ENCODE results near the gene A4GALT. TPM values are rescaled to one million over a fixed set of nuclear protein-coding genes. Genes with fewer than 3 reads are reported as not detected.

A4GALT gene
- total RNA-seq, 1 experiment from 2014 or later = 3.4 TPM

GRCh38 chr22:42693763-42694683 is 26.6 kb downstream of the A4GALT start:
- peaks cover 9 to 17% of the 10 kb centered on the region in 2 experiments for H3K4me1 Mint-ChIP-seq
- Histone ChIP-seq H3T11ph (ENCODE audit: low read length) (no peak overlapping the region), H3K9ac (ENCODE audit: extremely low read depth, insufficient read length, low read length) (no peak overlapping the region), H3K18ac (ENCODE audit: insufficient read length, low read depth, low read length) (no peak overlapping the region), H3K23ac (ENCODE audit: insufficient read length, low read depth, low read length) (no peak overlapping the region), H2BK15ac (ENCODE audit: low read depth, low read length) (no peak overlapping the region), H3K79me2 (ENCODE audit: insufficient read depth, low read length) (no peaks in the 10 kb centered on the region), H3K4ac (ENCODE audit: low read depth, low read length) (no peak overlapping the region), H2AK5ac (ENCODE audit: insufficient read length, low read length) (no peak overlapping the region), H4K5ac (ENCODE audit: insufficient read length, low read depth, low read length) (no peak overlapping the region), H3K27ac (ENCODE audit: insufficient read length, low read depth, low read length) (no peak overlapping the region), H4K20me1 (ENCODE audit: control insufficient read depth, insufficient read depth, insufficient read length) (no peaks in the 10 kb centered on the region), H3K9me3 (ENCODE audit: control insufficient read depth, low read depth, low read length) (no peaks in the 10 kb centered on the region), H2BK120ac (ENCODE audit: low read depth, low read length, poor library complexity, severe bottlenecking) (no peak overlapping the region), H3K79me1 (ENCODE audit: insufficient read depth, low read depth, low read length, poor library complexity, severe bottlenecking) (no peaks in the 10 kb centered on the region), H3K23me2 (ENCODE audit: insufficient read length, low read depth, low read length, poor library complexity, severe bottlenecking) (no peaks in the 10 kb centered on the region), H3K14ac (ENCODE audit: insufficient read depth, low read length) (no peak overlapping the region), H3K4me1 (ENCODE audit: insufficient read depth, low read length) (peaks cover 2% of the 10 kb centered on the region; the same call in 1 of the 2 replicates), H3K27me3 (ENCODE audit: insufficient read depth, low read length) (no peaks in the 10 kb centered on the region), H2BK12ac (ENCODE audit: insufficient read length, low read depth, low read length) (no peak overlapping the region), H2BK20ac (ENCODE audit: low read depth, low read length, poor library complexity, severe bottlenecking) (no peak overlapping the region), H2AFZ (ENCODE audit: low read length) (no peak overlapping the region), H2BK5ac (ENCODE audit: insufficient read length, low read length) (no peak overlapping the region), H4K8ac (replicated peaks; ENCODE audit: insufficient read length, low read depth, low read length) (no peak overlapping the region), H3K4me2 (ENCODE audit: insufficient read depth, insufficient read length, low read length) (no peak overlapping the region), H3K56ac (ENCODE audit: insufficient read length, low read depth, low read length) (no peak overlapping the region), H4K91ac (ENCODE audit: insufficient read length, low read depth, low read length) (no peak overlapping the region)
- H3K27ac Mint-ChIP-seq = no peak overlapping the region
- H3K36me3 Mint-ChIP-seq (ENCODE audit: insufficient read depth in 1 of 3, low read depth in 3 of 3) = no peaks in the 10 kb centered on the region; a peak in 1 of 7 replicates
- TF ChIP-seq CTCF (conservative IDR thresholded peaks at IDR 0.05) = no peak
- DNase-seq = no peak
- WGBS (ENCODE audit: extremely low coverage, insufficient read length, low lambda C conversion rate) = no CpG with 5 or more reads among the region's 25 CpGs
- no peaks in the 10 kb centered on the region for H3K9me3 Mint-ChIP-seq
- H3K4me3 Mint-ChIP-seq = no peak overlapping the region
- H3K27me3 Mint-ChIP-seq (ENCODE audit: low read depth) = no peaks in the 10 kb centered on the region
